AG10803 (cell line): ENCODE measurements around the gene FHIP1B.

Experiments used
- DNase-seq: peaks from one replicate; pipeline ENCODE4 v3.0.0; 2010; ENCODE audit warnings: low read depth
- H3K4me3 ChIP-seq: 2 replicates; pipeline ENCODE4 v1.5.1; 2011; ENCODE audit warnings: mild to moderate bottlenecking, low read length, control low read depth
- CTCF ChIP-seq: conservative IDR thresholded peaks from 2 replicates; pipeline ENCODE4 v1.5.1; 2011; ENCODE audit warnings: mild to moderate bottlenecking, low read length, control low read depth, inconsistent platforms

FHIP1B gene

DNA sequence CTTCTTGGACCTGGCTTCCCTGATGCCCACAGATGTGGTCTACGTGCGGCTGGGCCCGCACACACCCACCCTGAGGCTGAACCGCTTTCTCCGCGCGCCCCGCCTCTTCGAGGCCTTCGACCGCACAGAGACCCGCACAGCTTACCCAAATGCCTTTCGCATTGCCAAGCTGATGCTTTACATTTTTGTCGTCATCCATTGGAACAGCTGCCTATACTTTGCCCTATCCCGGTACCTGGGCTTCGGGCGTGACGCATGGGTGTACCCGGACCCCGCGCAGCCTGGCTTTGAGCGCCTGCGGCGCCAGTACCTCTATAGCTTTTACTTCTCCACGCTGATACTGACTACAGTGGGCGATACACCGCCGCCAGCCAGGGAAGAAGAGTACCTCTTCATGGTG lies 5.7 kb upstream of the FHIP1B start:
- no peak for DNase-seq

DNA sequence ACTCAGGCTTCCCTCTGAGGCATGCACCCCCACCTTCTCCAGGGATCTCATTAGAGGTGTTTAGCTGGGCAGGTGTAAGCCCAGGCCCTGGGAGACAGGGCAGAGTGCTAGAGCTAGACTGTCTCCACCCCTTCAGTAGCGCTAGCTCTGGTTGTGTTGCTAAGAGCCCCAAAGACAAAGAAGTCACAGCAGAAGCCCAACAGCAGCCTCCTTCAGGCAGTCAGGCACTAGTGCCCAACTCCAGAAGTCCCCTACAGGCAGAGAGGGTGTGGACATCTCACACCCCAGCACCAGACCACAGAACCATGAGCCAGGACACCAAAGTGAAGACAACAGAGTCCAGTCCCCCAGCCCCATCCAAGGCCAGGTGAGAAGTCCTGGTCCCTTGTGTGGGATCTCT lies 4.5 kb upstream of the FHIP1B start, which contains the start of gene CNGA4:
Gene CNGA4 (plus strand): TSS at position 188 of the 400 bp plus-strand sequence. CDS start 118 bp downstream, at position 306.
- TF ChIP-seq CTCF, result no peak
- DNase-seq, result no peak
- no peak within 1 kb of the TSS for H3K4me3 ChIP-seq

More for the DNA sequence above, 5.7 kb upstream of the FHIP1B start:
- H3K4me3 ChIP-seq, result no peak overlapping the region
- TF ChIP-seq CTCF, result no peak

DNA sequence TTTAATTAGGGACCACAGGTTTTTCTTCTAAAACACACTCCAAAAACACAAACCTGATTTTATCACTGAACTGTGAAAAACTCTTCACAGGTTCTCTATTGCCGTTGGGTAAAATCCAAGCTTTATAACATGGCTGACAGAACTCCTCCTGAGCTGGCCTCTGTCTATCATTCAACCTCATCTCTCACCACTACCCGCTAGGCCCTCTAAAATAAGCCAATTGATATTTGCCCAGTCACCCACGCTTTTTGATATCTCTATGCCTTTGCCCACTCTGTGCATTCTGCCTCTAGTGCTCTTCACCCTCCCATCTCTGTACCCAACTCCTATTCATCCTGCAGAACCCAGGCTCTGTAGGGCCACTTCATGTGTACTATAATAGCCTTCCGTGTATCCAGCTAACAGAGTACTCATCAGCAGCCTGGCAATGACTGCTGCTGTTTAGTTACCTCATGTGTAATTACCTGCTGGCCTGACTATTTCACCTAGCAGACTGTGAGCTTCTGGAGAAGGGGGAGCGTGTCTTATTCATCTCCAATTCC lies 3.4 kb upstream of the FHIP1B start:
- no peak for TF ChIP-seq CTCF
- DNase-seq, result no peak
- H3K4me3 ChIP-seq, result no peak overlapping the region

DNA sequence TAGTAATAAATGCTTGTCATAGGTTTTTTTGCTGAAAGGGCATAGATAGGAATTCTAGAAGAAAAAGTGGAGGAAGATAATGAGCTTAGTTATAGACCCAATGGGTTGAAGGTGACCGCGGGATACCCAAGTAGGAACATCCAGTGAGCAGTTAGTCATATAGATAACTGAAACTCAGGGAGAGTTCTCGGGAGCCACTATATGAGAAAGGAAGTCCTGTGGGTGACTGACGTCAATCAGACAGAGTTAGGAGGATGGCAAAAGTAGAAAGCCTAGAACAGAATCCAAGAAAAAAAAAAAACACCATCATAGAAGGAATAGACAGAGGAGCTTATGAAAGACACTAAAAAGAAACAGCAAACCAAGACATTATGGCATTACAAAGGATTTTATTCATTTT lies 2.8 kb upstream of the FHIP1B start:
- DNase-seq, result no peak
- no peak for TF ChIP-seq CTCF
- no peak overlapping the region for H3K4me3 ChIP-seq

GRCh38 chr11:6233984-6234386 lies 451 bp downstream of the FHIP1B start:
- no peak for DNase-seq
- H3K4me3 ChIP-seq, result peak overlapping the region; percentile 99
- no peak for TF ChIP-seq CTCF

- no peak for TF ChIP-seq CTCF
- no peak for DNase-seq
- peak overlapping the region; percentile 6 for H3K4me3 ChIP-seq
Observed at GRCh38 chr11:6232899-6233298, 1.5 kb downstream of the FHIP1B start.

DNA sequence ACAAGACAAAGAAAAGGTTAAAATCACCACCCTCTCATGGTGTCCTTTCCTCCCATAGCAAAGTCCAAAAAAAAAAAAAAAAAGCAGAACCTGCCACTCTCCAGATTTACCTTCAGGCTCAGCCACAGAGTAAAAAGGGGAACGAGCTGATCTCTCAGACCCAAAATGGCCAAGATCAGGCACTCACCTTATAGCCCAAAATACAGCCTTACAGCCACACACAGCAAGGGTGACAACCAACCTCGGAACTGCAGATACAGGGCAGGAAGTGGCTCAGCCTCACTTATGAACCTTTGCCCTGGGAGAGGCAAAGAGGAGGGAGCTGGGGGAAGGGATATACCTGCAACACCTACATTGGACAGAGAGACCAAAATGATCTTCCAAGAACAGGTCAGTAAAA lies 4.5 kb downstream of the FHIP1B start:
- no peak overlapping the region for H3K4me3 ChIP-seq
- no peak for DNase-seq
- no peak for TF ChIP-seq CTCF
